ENCODE data around the gene AKAP13.

The AKAP13 gene

GRCh38 chr15:85763673-85764633, 383.6 kb downstream of the AKAP13 start:
- no peak for DNase-seq (ENCODE audit: low read depth)
- Histone ChIP-seq H3K36me3 (ENCODE audit: control insufficient read depth, insufficient read depth, low read length, severe bottlenecking) (peaks cover 46% of the 10 kb centered on the region), H3K4me3 (ENCODE audit: low read length) (no peak overlapping the region), H3K27me3 (replicated peaks; ENCODE audit: control insufficient read depth, insufficient read depth, low read length) (no peaks in the 10 kb centered on the region), H3K4me1 (ENCODE audit: control insufficient read depth, insufficient read depth, low read length) (peaks cover 31% of the 10 kb centered on the region), H3K9me3 (ENCODE audit: control insufficient read depth, low read length) (no peaks in the 10 kb centered on the region), H3K9ac (ENCODE audit: low read length) (peak overlapping the region; percentile 15)

GRCh38 chr15:85764649-85765277, 384.4 kb downstream of the AKAP13 start:
- H3K4me1 ChIP-seq (ENCODE audit: control insufficient read depth, insufficient read depth, low read length), result peaks cover 33% of the 10 kb centered on the region
- no peak overlapping the region for H3K9ac ChIP-seq (ENCODE audit: low read length)
- no peak overlapping the region for H3K4me3 ChIP-seq (ENCODE audit: low read length)
- H3K27me3 ChIP-seq (replicated peaks; ENCODE audit: control insufficient read depth, insufficient read depth, low read length), result no peaks in the 10 kb centered on the region
- no peaks in the 10 kb centered on the region for H3K9me3 ChIP-seq (ENCODE audit: control insufficient read depth, low read length)
- H3K36me3 ChIP-seq (ENCODE audit: control insufficient read depth, insufficient read depth, low read length, severe bottlenecking), result peaks cover 46% of the 10 kb centered on the region
- DNase-seq (ENCODE audit: low read depth), result peak; percentile 43

GRCh38 chr15:85766001-85766831, 385.8 kb downstream of the AKAP13 start:
- peaks cover 31% of the 10 kb centered on the region for H3K36me3 ChIP-seq (ENCODE audit: control insufficient read depth, insufficient read depth, low read length, severe bottlenecking)
- peaks cover 48% of the 10 kb centered on the region for H3K4me1 ChIP-seq (ENCODE audit: control insufficient read depth, insufficient read depth, low read length)
- no peaks in the 10 kb centered on the region for H3K9me3 ChIP-seq (ENCODE audit: control insufficient read depth, low read length)
- H3K27me3 ChIP-seq (replicated peaks; ENCODE audit: control insufficient read depth, insufficient read depth, low read length), result no peaks in the 10 kb centered on the region
- peak overlapping the region; percentile 11 for H3K9ac ChIP-seq (ENCODE audit: low read length)
- no peak overlapping the region for H3K4me3 ChIP-seq (ENCODE audit: low read length)
- DNase-seq (ENCODE audit: low read depth), result no peak

DNA sequence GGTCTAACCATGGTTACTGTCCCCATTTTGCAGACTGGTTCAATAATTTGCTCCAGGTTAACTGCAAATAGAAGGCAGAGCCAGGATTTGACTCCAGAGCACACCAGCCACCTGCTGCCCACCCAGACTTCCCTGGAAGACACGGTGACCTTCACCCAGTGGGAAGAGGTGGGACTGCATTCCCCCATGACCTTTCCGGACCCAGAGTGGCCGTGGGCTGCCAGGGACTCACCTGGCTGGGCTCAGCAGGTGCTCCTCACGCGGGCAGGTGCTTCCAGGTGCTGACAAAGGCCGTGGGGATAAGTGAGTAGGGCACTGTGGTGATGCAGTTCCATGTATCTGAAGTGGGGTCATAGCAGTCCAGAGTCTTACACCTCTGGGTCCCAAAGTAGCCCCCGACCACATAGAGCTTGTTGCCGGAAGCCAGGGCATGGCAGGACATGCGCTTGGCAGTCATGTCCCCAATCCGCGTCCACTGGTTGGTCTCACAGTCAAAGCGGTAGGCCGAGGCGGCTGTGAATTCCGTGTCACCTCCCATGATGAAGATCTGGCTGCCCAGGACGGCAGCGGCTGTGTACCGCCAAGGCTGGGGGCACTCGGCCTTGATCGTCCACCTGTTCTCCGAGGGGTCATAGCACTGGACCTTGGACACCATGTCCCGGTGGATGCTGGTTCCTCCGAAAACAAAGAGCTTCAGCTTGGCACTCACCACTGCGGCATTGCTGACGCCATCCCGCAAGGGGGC, 387.6 kb downstream of the AKAP13 start:
- Histone ChIP-seq H3K27me3 (replicated peaks; ENCODE audit: control insufficient read depth, insufficient read depth, low read length) (no peaks in the 10 kb centered on the region), H3K9ac (ENCODE audit: low read length) (no peak overlapping the region), H3K4me3 (ENCODE audit: low read length) (no peak overlapping the region), H3K36me3 (ENCODE audit: control insufficient read depth, insufficient read depth, low read length, severe bottlenecking) (peaks cover 23% of the 10 kb centered on the region), H3K4me1 (ENCODE audit: control insufficient read depth, insufficient read depth, low read length) (peaks cover 56% of the 10 kb centered on the region), H3K9me3 (ENCODE audit: control insufficient read depth, low read length) (no peaks in the 10 kb centered on the region)
- DNase-seq (ENCODE audit: low read depth), result no peak

DNA sequence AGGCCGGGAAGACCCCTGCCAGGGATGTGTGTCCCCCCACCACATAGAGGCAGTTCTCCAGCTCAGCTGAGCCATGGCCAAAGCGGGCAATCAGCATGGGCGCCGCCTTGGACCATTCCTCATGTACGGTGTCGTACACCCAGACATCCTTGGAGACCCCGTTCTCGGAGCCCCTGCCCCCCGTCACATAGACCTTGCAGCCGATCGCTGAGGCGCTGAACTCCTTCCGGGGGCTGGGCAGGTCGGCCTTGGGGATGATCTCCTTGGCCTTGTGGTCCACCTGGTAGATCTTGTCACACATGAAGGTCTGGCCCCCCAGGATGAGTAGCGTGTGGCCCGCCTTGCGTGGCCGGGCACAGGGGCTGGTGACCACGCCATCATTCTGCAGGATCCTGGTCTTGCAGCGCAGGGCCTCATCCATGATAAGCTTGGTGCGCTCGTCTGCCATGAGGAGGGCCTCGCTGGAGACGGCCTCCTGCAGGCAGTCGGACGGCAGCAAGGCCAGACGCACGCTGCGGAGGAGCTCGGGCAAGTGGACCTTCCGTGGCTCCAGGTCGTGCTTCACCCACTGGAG, 388.3 kb downstream of the AKAP13 start:
- Histone ChIP-seq H3K4me1 (ENCODE audit: control insufficient read depth, insufficient read depth, low read length) (peaks cover 50% of the 10 kb centered on the region), H3K9me3 (ENCODE audit: control insufficient read depth, low read length) (no peaks in the 10 kb centered on the region), H3K36me3 (ENCODE audit: control insufficient read depth, insufficient read depth, low read length, severe bottlenecking) (peaks cover 16% of the 10 kb centered on the region), H3K4me3 (ENCODE audit: low read length) (no peak overlapping the region), H3K27me3 (replicated peaks; ENCODE audit: control insufficient read depth, insufficient read depth, low read length) (no peaks in the 10 kb centered on the region), H3K9ac (ENCODE audit: low read length) (no peak overlapping the region)
- DNase-seq (ENCODE audit: low read depth), result no peak

- Histone ChIP-seq H3K4me1 (ENCODE audit: control insufficient read depth, insufficient read depth, low read length) (peaks cover 44% of the 10 kb centered on the region), H3K27me3 (replicated peaks; ENCODE audit: control insufficient read depth, insufficient read depth, low read length) (no peaks in the 10 kb centered on the region), H3K4me3 (ENCODE audit: low read length) (no peak overlapping the region), H3K9ac (ENCODE audit: low read length) (no peak overlapping the region), H3K36me3 (ENCODE audit: control insufficient read depth, insufficient read depth, low read length, severe bottlenecking) (peaks cover 15% of the 10 kb centered on the region), H3K9me3 (ENCODE audit: control insufficient read depth, low read length) (no peaks in the 10 kb centered on the region)
- DNase-seq (ENCODE audit: low read depth), result no peak
Observed at GRCh38 chr15:85769182-85769900, 388.9 kb downstream of the AKAP13 start.

DNA sequence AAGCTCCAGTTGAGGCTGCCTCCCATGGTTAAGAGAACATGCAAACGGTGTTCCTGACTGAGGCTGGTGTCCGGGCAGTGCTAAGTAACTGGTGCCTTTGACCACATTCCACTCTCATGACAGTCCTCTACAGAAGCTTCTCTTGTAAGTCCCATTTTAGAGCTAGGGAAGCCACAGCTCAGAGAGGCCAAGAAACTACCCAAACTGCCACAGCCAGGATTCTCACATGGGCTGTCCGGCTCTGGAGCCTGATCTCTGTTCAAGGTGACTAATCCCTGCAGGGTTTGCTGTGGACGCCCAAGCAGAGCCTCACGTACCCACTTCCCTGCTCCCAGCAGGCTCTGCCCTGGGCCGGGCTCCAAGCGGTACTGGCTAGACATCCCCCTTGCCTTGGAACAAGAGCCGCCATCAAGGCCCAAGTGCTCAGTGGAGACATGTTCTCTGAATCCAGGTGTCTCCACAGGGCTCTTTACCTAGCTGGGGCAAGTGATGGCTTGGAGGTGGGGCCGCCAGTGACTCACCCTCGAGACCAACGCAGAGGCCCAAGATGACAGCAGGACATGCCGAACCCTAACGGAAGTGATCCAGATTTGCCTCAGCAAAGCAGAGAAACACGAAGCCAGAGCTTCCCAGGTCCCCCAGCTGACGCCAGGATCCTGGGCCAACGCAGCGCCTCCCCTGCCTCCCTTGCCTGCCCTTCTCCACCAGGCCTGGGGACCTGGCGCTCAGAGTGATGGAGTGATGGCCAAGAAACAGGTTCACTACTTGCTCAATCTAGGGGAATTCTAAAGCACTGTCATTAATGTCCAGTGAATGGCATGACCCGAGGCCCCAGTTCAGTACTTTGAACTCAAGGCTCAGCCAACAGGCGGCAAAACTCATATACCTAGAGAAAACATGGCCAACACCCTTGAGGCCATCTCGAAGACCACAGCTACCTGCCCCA, 390.0 kb downstream of the AKAP13 start:
- Histone ChIP-seq H3K9ac (ENCODE audit: low read length) (no peak overlapping the region), H3K27me3 (replicated peaks; ENCODE audit: control insufficient read depth, insufficient read depth, low read length) (no peaks in the 10 kb centered on the region), H3K9me3 (ENCODE audit: control insufficient read depth, low read length) (no peaks in the 10 kb centered on the region), H3K4me1 (ENCODE audit: control insufficient read depth, insufficient read depth, low read length) (peaks cover 41% of the 10 kb centered on the region), H3K4me3 (ENCODE audit: low read length) (no peak overlapping the region), H3K36me3 (ENCODE audit: control insufficient read depth, insufficient read depth, low read length, severe bottlenecking) (peaks cover 15% of the 10 kb centered on the region)
- no peak for DNase-seq (ENCODE audit: low read depth)

- Histone ChIP-seq H3K9ac (ENCODE audit: low read length) (peak overlapping the region; percentile 47), H3K27me3 (replicated peaks; ENCODE audit: control insufficient read depth, insufficient read depth, low read length) (no peaks in the 10 kb centered on the region), H3K9me3 (ENCODE audit: control insufficient read depth, low read length) (no peaks in the 10 kb centered on the region), H3K4me1 (ENCODE audit: control insufficient read depth, insufficient read depth, low read length) (peaks cover 37% of the 10 kb centered on the region), H3K4me3 (ENCODE audit: low read length) (peak overlapping the region; percentile 15), H3K36me3 (ENCODE audit: control insufficient read depth, insufficient read depth, low read length, severe bottlenecking) (peaks cover 15% of the 10 kb centered on the region)
- no peak for DNase-seq (ENCODE audit: low read depth)
Observed at GRCh38 chr15:85771271-85771670, 390.9 kb downstream of the AKAP13 start.

- Histone ChIP-seq H3K9me3 (ENCODE audit: control insufficient read depth, low read length) (no peaks in the 10 kb centered on the region), H3K27me3 (replicated peaks; ENCODE audit: control insufficient read depth, insufficient read depth, low read length) (no peaks in the 10 kb centered on the region), H3K4me3 (ENCODE audit: low read length) (peak overlapping the region; percentile 15), H3K36me3 (ENCODE audit: control insufficient read depth, insufficient read depth, low read length, severe bottlenecking) (peaks cover 15% of the 10 kb centered on the region), H3K4me1 (ENCODE audit: control insufficient read depth, insufficient read depth, low read length) (peaks cover 39% of the 10 kb centered on the region), H3K9ac (ENCODE audit: low read length) (peak overlapping the region; percentile 50)
- DNase-seq (ENCODE audit: low read depth), result peak; percentile 54
Observed at GRCh38 chr15:85771781-85772445, 391.5 kb downstream of the AKAP13 start.
